ENCODE results near the gene ENTPD1.

Gene ENTPD1

DNA sequence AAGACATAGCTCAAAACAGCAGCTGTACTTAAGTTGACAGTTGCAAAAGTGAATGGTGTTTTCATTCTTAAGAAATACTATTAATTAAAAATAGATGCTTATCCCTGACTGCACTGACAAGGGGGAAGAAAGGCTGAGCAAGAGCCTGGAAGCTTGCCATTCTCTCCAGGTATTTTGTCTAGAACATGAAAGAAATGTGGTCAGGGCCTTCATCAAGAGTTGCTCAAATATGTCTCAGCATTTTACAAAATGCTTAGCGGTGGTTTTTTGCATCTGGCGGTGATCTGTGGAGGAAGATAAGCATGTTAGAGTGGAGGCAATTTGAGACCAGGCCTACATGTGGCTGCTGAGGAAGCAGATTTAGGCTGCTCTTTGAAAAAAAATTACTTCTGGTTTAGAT lies 105.4 kb downstream of the ENTPD1 start:
- Histone ChIP-seq H3K9me2 (replicated peaks; ENCODE audit: insufficient read depth, low read length) (no peaks in the 10 kb centered on the region), H3K4me3 (ENCODE audit: low read length) (no peak overlapping the region), H3K79me2 (ENCODE audit: low read length) (no peaks in the 10 kb centered on the region), H3F3A (ENCODE audit: insufficient read depth, low read length) (no peaks in the 10 kb centered on the region), H3K27ac (ENCODE audit: low read length) (no peak overlapping the region), H3K4me2 (ENCODE audit: low read depth, low read length) (no peak overlapping the region), H2AFZ (ENCODE audit: low read length) (no peak overlapping the region), H3K36me3 (replicated peaks; ENCODE audit: insufficient read depth, low read length) (no peaks in the 10 kb centered on the region), H4K20me1 (ENCODE audit: insufficient read depth, low read length) (no peaks in the 10 kb centered on the region), H3K9me3 (replicated peaks; ENCODE audit: insufficient read depth, low read length) (no peaks in the 10 kb centered on the region), H3K27me3 (replicated peaks; ENCODE audit: insufficient read depth, low read length) (no peaks in the 10 kb centered on the region), H3K4me1 (ENCODE audit: low read length) (0 out of 2 replicates have a peak, but pooled peaks cover 4% of the 10 kb centered on the region), H3K9ac (ENCODE audit: low read length) (no peak overlapping the region)
- TF ChIP-seq, protein P1, sequence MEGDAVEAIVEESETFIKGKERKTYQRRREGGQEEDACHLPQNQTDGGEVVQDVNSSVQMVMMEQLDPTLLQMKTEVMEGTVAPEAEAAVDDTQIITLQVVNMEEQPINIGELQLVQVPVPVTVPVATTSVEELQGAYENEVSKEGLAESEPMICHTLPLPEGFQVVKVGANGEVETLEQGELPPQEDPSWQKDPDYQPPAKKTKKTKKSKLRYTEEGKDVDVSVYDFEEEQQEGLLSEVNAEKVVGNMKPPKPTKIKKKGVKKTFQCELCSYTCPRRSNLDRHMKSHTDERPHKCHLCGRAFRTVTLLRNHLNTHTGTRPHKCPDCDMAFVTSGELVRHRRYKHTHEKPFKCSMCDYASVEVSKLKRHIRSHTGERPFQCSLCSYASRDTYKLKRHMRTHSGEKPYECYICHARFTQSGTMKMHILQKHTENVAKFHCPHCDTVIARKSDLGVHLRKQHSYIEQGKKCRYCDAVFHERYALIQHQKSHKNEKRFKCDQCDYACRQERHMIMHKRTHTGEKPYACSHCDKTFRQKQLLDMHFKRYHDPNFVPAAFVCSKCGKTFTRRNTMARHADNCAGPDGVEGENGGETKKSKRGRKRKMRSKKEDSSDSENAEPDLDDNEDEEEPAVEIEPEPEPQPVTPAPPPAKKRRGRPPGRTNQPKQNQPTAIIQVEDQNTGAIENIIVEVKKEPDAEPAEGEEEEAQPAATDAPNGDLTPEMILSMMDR (IDR thresholded peaks at IDR 0.05; ENCODE audit: low read length): no peak
- no peak for TF ChIP-seq EZH2 (optimal IDR thresholded peaks at IDR 0.05; ENCODE audit: low read depth, low read length)
- TF ChIP-seq EZH2phosphoT487 (IDR thresholded peaks at IDR 0.05; ENCODE audit: low read length): no peak
- DNase-seq: no peak

DNA sequence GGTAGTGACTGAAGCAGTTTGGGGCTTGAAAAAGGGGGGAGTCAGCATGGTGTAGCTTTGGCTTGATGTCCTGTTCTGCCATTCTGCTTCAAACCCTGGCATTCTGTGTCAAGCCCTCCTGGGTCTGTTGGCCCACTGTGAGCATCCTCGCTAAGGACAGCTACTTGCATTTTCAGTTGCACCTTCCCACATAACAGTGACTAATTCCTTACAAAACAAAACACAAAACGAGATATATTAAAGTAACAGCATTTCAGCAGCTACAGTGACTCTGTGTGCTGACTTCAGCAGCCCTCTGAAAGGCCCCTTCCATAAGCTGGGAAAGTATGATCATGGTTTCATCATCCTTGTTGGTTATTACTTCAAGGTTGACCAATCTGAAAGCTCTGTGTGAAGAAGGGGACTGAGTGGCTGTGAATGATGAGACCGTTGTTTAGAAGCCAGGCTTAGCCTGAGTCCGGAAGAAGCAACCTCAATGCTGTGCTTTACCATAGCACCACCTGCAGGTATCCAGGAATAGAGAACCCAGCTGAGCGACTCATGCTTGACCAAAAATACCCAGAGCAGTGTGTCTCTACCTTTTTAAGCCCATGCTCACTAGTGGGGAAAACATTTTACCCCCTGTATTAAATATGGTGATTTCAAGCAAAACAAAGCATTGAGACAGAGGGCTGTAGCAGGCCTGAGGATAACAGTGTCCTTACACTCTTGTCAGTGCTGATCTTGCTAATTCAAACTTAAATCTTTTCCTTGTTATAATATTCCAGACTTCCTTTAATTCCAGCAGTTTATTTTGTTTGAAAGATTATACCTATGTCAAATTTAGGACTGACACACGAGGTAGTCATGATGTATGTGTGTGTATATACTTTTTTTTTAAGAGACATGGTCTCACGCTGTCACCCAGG lies 109.2 kb downstream of the ENTPD1 start:
- DNase-seq: peak; percentile 66
- Histone ChIP-seq H3K79me2 (ENCODE audit: low read length) (no peaks in the 10 kb centered on the region), H3F3A (ENCODE audit: insufficient read depth, low read length) (no peaks in the 10 kb centered on the region), H3K36me3 (replicated peaks; ENCODE audit: insufficient read depth, low read length) (no peaks in the 10 kb centered on the region), H3K9ac (ENCODE audit: low read length) (no peak overlapping the region; the same call in 1 of the 2 replicates), H3K9me2 (replicated peaks; ENCODE audit: insufficient read depth, low read length) (no peaks in the 10 kb centered on the region), H4K20me1 (ENCODE audit: insufficient read depth, low read length) (no peaks in the 10 kb centered on the region), H3K9me3 (replicated peaks; ENCODE audit: insufficient read depth, low read length) (no peaks in the 10 kb centered on the region), H3K27me3 (replicated peaks; ENCODE audit: insufficient read depth, low read length) (no peaks in the 10 kb centered on the region), H3K4me2 (ENCODE audit: low read depth, low read length) (peak overlapping the region; percentile 50), H3K4me1 (ENCODE audit: low read length) (0 out of 2 replicates have a peak, but pooled peaks cover 4% of the 10 kb centered on the region), H3K4me3 (ENCODE audit: low read length) (no peak overlapping the region), H3K27ac (ENCODE audit: low read length) (no peak overlapping the region), H2AFZ (ENCODE audit: low read length) (peak overlapping the region; percentile 68)
- no peak for TF ChIP-seq EZH2phosphoT487 (IDR thresholded peaks at IDR 0.05; ENCODE audit: low read length)
- no peak for TF ChIP-seq EZH2 (optimal IDR thresholded peaks at IDR 0.05; ENCODE audit: low read depth, low read length)
- TF ChIP-seq, protein P1 (IDR thresholded peaks at IDR 0.05; ENCODE audit: low read length): peak; percentile 85

DNA sequence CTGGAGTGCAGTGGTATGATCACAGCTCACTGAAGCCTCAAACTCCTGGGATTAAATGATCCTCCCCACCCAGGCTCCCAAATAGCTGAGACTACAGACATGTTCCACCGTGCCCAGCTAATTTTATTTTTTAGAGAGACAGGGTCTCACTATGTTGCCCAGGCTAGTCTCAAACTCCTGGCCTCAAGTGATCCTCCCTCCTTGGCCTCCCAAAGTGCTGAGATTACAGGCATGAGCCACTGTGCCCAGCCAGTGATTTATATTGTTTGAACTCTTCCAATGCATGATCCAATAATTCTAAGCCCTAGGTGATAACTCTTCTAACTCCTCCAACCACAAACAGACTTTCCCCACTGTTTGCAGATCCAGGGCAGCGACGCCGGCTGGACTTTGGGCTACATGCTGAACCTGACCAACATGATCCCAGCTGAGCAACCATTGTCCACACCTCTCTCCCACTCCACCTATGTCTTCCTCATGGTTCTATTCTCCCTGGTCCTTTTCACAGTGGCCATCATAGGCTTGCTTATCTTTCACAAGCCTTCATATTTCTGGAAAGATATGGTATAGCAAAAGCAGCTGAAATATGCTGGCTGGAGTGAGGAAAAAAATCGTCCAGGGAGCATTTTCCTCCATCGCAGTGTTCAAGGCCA lies 110.0 kb downstream of the ENTPD1 start:
- Histone ChIP-seq H3K4me3 (ENCODE audit: low read length) (no peak overlapping the region), H3K27me3 (replicated peaks; ENCODE audit: insufficient read depth, low read length) (no peaks in the 10 kb centered on the region), H3F3A (ENCODE audit: insufficient read depth, low read length) (no peaks in the 10 kb centered on the region), H3K27ac (ENCODE audit: low read length) (no peak overlapping the region), H4K20me1 (ENCODE audit: insufficient read depth, low read length) (no peaks in the 10 kb centered on the region), H3K36me3 (replicated peaks; ENCODE audit: insufficient read depth, low read length) (no peaks in the 10 kb centered on the region), H2AFZ (ENCODE audit: low read length) (no peak overlapping the region), H3K4me1 (ENCODE audit: low read length) (0 out of 2 replicates have a peak, but pooled peaks cover 4% of the 10 kb centered on the region), H3K4me2 (ENCODE audit: low read depth, low read length) (no peak overlapping the region), H3K9me2 (replicated peaks; ENCODE audit: insufficient read depth, low read length) (no peaks in the 10 kb centered on the region), H3K79me2 (ENCODE audit: low read length) (no peaks in the 10 kb centered on the region), H3K9ac (ENCODE audit: low read length) (no peak overlapping the region), H3K9me3 (replicated peaks; ENCODE audit: insufficient read depth, low read length) (no peaks in the 10 kb centered on the region)
- DNase-seq: no peak
- TF ChIP-seq, protein P1 (IDR thresholded peaks at IDR 0.05; ENCODE audit: low read length): no peak
- TF ChIP-seq EZH2phosphoT487 (IDR thresholded peaks at IDR 0.05; ENCODE audit: low read length) (no peak), EZH2 (optimal IDR thresholded peaks at IDR 0.05; ENCODE audit: low read depth, low read length) (no peak)

Measured in MM.1S (cell line).